Measurements from ENCODE around the gene FRMD3.

The FRMD3 gene

GRCh38 chr9:83281306-83282255 is 256.6 kb downstream of the FRMD3 start:
- no peaks in the 10 kb centered on the region for H3K4me1 Mint-ChIP-seq
- H3K9me3 Mint-ChIP-seq, result peaks cover 6% of the 10 kb centered on the region
- H3K27me3 Mint-ChIP-seq, result no peaks in the 10 kb centered on the region
- ATAC-seq, result no peak
- no peak overlapping the region for H3K27ac Mint-ChIP-seq
- peaks cover 3% of the 10 kb centered on the region for H3K36me3 Mint-ChIP-seq (ENCODE audit: low read depth)
- DNase-seq, result no peak
- H3K4me3 Mint-ChIP-seq, result no peak overlapping the region

- Mint-ChIP-seq H3K9me3 (peaks cover 6% of the 10 kb centered on the region), H3K4me1 (no peaks in the 10 kb centered on the region), H3K27me3 (no peaks in the 10 kb centered on the region), H3K27ac (no peak overlapping the region), H3K36me3 (ENCODE audit: low read depth) (peaks cover 3% of the 10 kb centered on the region), H3K4me3 (no peak overlapping the region)
- DNase-seq, result no peak
- ATAC-seq, result no peak
These were observed 257.4 kb downstream of the FRMD3 start for GRCh38 chr9:83280790-83281189.

- Mint-ChIP-seq H3K4me1 (no peaks in the 10 kb centered on the region), H3K27me3 (no peaks in the 10 kb centered on the region), H3K27ac (no peak overlapping the region), H3K9me3 (peaks cover 6% of the 10 kb centered on the region), H3K36me3 (ENCODE audit: low read depth) (peaks cover 3% of the 10 kb centered on the region), H3K4me3 (no peak overlapping the region)
- ATAC-seq (no peak), DNase-seq (no peak)
These were observed 257.9 kb downstream of the FRMD3 start for GRCh38 chr9:83280268-83280667.

GRCh38 chr9:83274787-83275186 is 263.4 kb downstream of the FRMD3 start:
- H3K27ac Mint-ChIP-seq, result no peak overlapping the region
- no peaks in the 10 kb centered on the region for H3K4me1 Mint-ChIP-seq
- peaks cover 3% of the 10 kb centered on the region for H3K36me3 Mint-ChIP-seq (ENCODE audit: low read depth)
- H3K27me3 Mint-ChIP-seq, result no peaks in the 10 kb centered on the region
- no peak overlapping the region for H3K4me3 Mint-ChIP-seq
- ATAC-seq, result no peak
- no peak for DNase-seq
- H3K9me3 Mint-ChIP-seq, result peaks cover 5% of the 10 kb centered on the region

GRCh38 chr9:83271665-83272071 is 266.5 kb downstream of the FRMD3 start:
- no peak for DNase-seq
- no peak overlapping the region for H3K4me3 Mint-ChIP-seq
- H3K9me3 Mint-ChIP-seq, result no peaks in the 10 kb centered on the region
- no peak for ATAC-seq
- no peak overlapping the region for H3K27ac Mint-ChIP-seq
- H3K27me3 Mint-ChIP-seq, result no peaks in the 10 kb centered on the region
- H3K36me3 Mint-ChIP-seq (ENCODE audit: low read depth), result no peaks in the 10 kb centered on the region
- H3K4me1 Mint-ChIP-seq, result no peaks in the 10 kb centered on the region

GRCh38 chr9:83270116-83270515 is 268.1 kb downstream of the FRMD3 start:
- no peak overlapping the region for H3K27ac Mint-ChIP-seq
- no peaks in the 10 kb centered on the region for H3K36me3 Mint-ChIP-seq (ENCODE audit: low read depth)
- no peak for ATAC-seq
- H3K4me1 Mint-ChIP-seq, result no peaks in the 10 kb centered on the region
- no peaks in the 10 kb centered on the region for H3K9me3 Mint-ChIP-seq
- H3K27me3 Mint-ChIP-seq, result no peaks in the 10 kb centered on the region
- no peak overlapping the region for H3K4me3 Mint-ChIP-seq
- no peak for DNase-seq

- H3K4me1 Mint-ChIP-seq, result no peaks in the 10 kb centered on the region
- no peaks in the 10 kb centered on the region for H3K9me3 Mint-ChIP-seq
- no peak overlapping the region for H3K4me3 Mint-ChIP-seq
- DNase-seq, result no peak
- no peak overlapping the region for H3K27ac Mint-ChIP-seq
- H3K27me3 Mint-ChIP-seq, result no peaks in the 10 kb centered on the region
- no peaks in the 10 kb centered on the region for H3K36me3 Mint-ChIP-seq (ENCODE audit: low read depth)
- no peak for ATAC-seq
These were observed 270.5 kb downstream of the FRMD3 start for GRCh38 chr9:83267741-83268140.

- Mint-ChIP-seq H3K4me1 (no peaks in the 10 kb centered on the region), H3K27me3 (no peaks in the 10 kb centered on the region), H3K4me3 (no peak overlapping the region), H3K36me3 (ENCODE audit: low read depth) (no peaks in the 10 kb centered on the region), H3K9me3 (no peaks in the 10 kb centered on the region), H3K27ac (no peak overlapping the region)
- ATAC-seq, result no peak
- DNase-seq, result no peak
These were observed 271.3 kb downstream of the FRMD3 start for GRCh38 chr9:83266666-83267496.

- Mint-ChIP-seq H3K4me1 (no peaks in the 10 kb centered on the region), H3K27ac (no peak overlapping the region), H3K9me3 (no peaks in the 10 kb centered on the region), H3K4me3 (no peak overlapping the region), H3K27me3 (no peaks in the 10 kb centered on the region), H3K36me3 (ENCODE audit: low read depth) (no peaks in the 10 kb centered on the region)
- no peak for DNase-seq
- ATAC-seq, result no peak
These were observed 271.9 kb downstream of the FRMD3 start for GRCh38 chr9:83266331-83266665.

GRCh38 chr9:83264315-83264714 is 273.9 kb downstream of the FRMD3 start:
- ATAC-seq (no peak), DNase-seq (no peak)
- no peaks in the 10 kb centered on the region for H3K4me1 Mint-ChIP-seq
- H3K27ac Mint-ChIP-seq, result no peak overlapping the region
- H3K4me3 Mint-ChIP-seq, result no peak overlapping the region
- H3K36me3 Mint-ChIP-seq (ENCODE audit: low read depth), result no peaks in the 10 kb centered on the region
- no peaks in the 10 kb centered on the region for H3K9me3 Mint-ChIP-seq
- H3K27me3 Mint-ChIP-seq, result no peaks in the 10 kb centered on the region

GRCh38 chr9:83259558-83259957 is 278.6 kb downstream of the FRMD3 start:
- DNase-seq, result no peak
- Mint-ChIP-seq H3K4me3 (no peak overlapping the region), H3K4me1 (no peaks in the 10 kb centered on the region), H3K36me3 (ENCODE audit: low read depth) (no peaks in the 10 kb centered on the region), H3K9me3 (no peaks in the 10 kb centered on the region), H3K27ac (no peak overlapping the region), H3K27me3 (no peaks in the 10 kb centered on the region)
- ATAC-seq, result no peak

GRCh38 chr9:83257937-83258891 is 280.0 kb downstream of the FRMD3 start:
- Mint-ChIP-seq H3K9me3 (peaks cover 1% of the 10 kb centered on the region), H3K36me3 (ENCODE audit: low read depth) (no peaks in the 10 kb centered on the region), H3K27ac (no peak overlapping the region), H3K4me1 (no peaks in the 10 kb centered on the region), H3K27me3 (no peaks in the 10 kb centered on the region), H3K4me3 (no peak overlapping the region)
- no peak for ATAC-seq
- DNase-seq, result no peak

- H3K36me3 Mint-ChIP-seq (ENCODE audit: low read depth), result no peaks in the 10 kb centered on the region
- ATAC-seq, result no peak
- peaks cover 15% of the 10 kb centered on the region for H3K9me3 Mint-ChIP-seq
- no peak overlapping the region for H3K4me3 Mint-ChIP-seq
- no peaks in the 10 kb centered on the region for H3K4me1 Mint-ChIP-seq
- H3K27ac Mint-ChIP-seq, result no peak overlapping the region
- H3K27me3 Mint-ChIP-seq, result no peaks in the 10 kb centered on the region
- DNase-seq, result no peak
These were observed 290.5 kb downstream of the FRMD3 start for GRCh38 chr9:83247732-83248131.

GRCh38 chr9:83245979-83246659 is 292.1 kb downstream of the FRMD3 start:
- no peaks in the 10 kb centered on the region for H3K36me3 Mint-ChIP-seq (ENCODE audit: low read depth)

More at GRCh38 chr9:83245979-83246659, 292.1 kb downstream of the FRMD3 start:
- no peak for DNase-seq
- ATAC-seq, result no peak
- H3K27ac Mint-ChIP-seq, result no peak overlapping the region
- no peaks in the 10 kb centered on the region for H3K27me3 Mint-ChIP-seq
- peaks cover 2% of the 10 kb centered on the region for H3K9me3 Mint-ChIP-seq
- H3K4me3 Mint-ChIP-seq, result no peak overlapping the region
- H3K4me1 Mint-ChIP-seq, result no peaks in the 10 kb centered on the region

Measured in activated naive CD8-positive, alpha-beta T cell treated with anti-CD3 and anti-CD28 coated beads, Interleukin-2, amount 50 U/mL, for 24 hours (primary cell).